HuH-7 (cell line): ENCODE results near the gene POU4F3.
"Not testable (repeated sequence)": the region's sequence is repeated elsewhere in the genome, so short reads cannot be mapped to it uniquely, and the experiment has no call there.

ENCODE experiments used
- DNase-seq: peaks from one replicate; pipeline ENCODE4 v3.0.0; 2011; ENCODE audit warnings: low spot score

The POU4F3 gene

GRCh38 chr5:146338774-146339714 is at the start of gene POU4F3:
Gene POU4F3, plus strand, starts transcription at chr5:146338839. Its CDS starts 274 bp downstream, at chr5:146339113.
- DNase-seq = no peak

GRCh38 chr5:146290318-146290717 is 48.3 kb upstream of the POU4F3 start:
- DNase-seq = no peak

- DNase-seq = peak; percentile 44
Observed at GRCh38 chr5:146291421-146292074, 47.1 kb upstream of the POU4F3 start.

GRCh38 chr5:146296245-146296644 is 42.4 kb upstream of the POU4F3 start:
- no peak for DNase-seq

GRCh38 chr5:146298920-146299319 is 39.7 kb upstream of the POU4F3 start:
- DNase-seq = not testable (repeated sequence)

GRCh38 chr5:146301626-146302025 is 37.0 kb upstream of the POU4F3 start:
- no peak for DNase-seq

- no peak for DNase-seq
Observed at GRCh38 chr5:146302406-146302805, 36.2 kb upstream of the POU4F3 start.

- DNase-seq = no peak
Observed at GRCh38 chr5:146306838-146307237, 31.8 kb upstream of the POU4F3 start.

GRCh38 chr5:146307796-146308195 is 30.8 kb upstream of the POU4F3 start:
- no peak for DNase-seq

GRCh38 chr5:146310540-146310939 is 28.1 kb upstream of the POU4F3 start:
- no peak for DNase-seq

- DNase-seq = no peak
Observed at GRCh38 chr5:146311278-146311677, 27.4 kb upstream of the POU4F3 start.

GRCh38 chr5:146313027-146313426 is 25.6 kb upstream of the POU4F3 start:
- DNase-seq = no peak

GRCh38 chr5:146321571-146321970 is 17.1 kb upstream of the POU4F3 start:
- DNase-seq = no peak

- no peak for DNase-seq
Observed at GRCh38 chr5:146327257-146327870, 11.3 kb upstream of the POU4F3 start.

- no peak for DNase-seq
Observed at GRCh38 chr5:146327989-146328388, 10.7 kb upstream of the POU4F3 start.

- DNase-seq = no peak
Observed at GRCh38 chr5:146329697-146330096, 8.9 kb upstream of the POU4F3 start.

GRCh38 chr5:146331423-146331822 is 7.2 kb upstream of the POU4F3 start:
- no peak for DNase-seq

- DNase-seq = no peak
Observed at GRCh38 chr5:146334074-146334533, 4.5 kb upstream of the POU4F3 start.

- DNase-seq = no peak
Observed at GRCh38 chr5:146336197-146336596, 2.4 kb upstream of the POU4F3 start.

GRCh38 chr5:146337264-146337904 is 1.3 kb upstream of the POU4F3 start:
- DNase-seq = no peak

GRCh38 chr5:146337928-146338327 is 711 bp upstream of the POU4F3 start:
- DNase-seq = no peak

GRCh38 chr5:146339715-146340259 is 1.1 kb downstream of the POU4F3 start:
- DNase-seq = no peak
